Measurements from ENCODE around the gene FNDC3A. TPM values are rescaled to one million over a fixed set of nuclear protein-coding genes. Genes with fewer than 3 reads are reported as not detected.

FNDC3A gene
- total and polyA plus RNA-seq, 2 experiments from 2014 or later, result 21.9 to 73.5 TPM

DNA sequence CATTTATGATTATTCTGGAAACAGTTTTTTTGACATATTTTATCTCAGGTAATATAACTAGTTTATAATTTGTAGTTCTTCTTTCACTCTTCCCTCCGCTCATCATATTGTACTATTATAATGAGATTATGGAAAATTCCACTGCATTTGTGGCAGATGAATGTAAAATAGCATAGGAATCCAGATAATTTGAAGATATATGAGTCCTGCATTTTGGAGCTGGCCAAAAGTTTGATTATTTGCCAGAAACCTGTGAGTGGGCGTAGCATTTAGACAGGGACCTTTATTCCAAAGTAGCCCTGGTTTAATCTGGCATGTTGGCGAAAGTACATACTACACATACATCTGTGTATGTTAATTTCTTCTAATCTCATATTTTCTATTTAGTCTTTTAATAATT, 65.2 kb downstream of the FNDC3A start:
- Histone ChIP-seq H3K36me3 (replicated peaks; ENCODE audit: insufficient read depth, low read depth) (no peaks in the 10 kb centered on the region), H3K9me3 (ENCODE audit: low read depth) (no peaks in the 10 kb centered on the region), H3K27ac (no peak overlapping the region), H3K27me3 (no peaks in the 10 kb centered on the region), H3K79me2 (no peaks in the 10 kb centered on the region), H3K4me1 (ENCODE audit: insufficient read depth) (no peaks in the 10 kb centered on the region), H3K4me3 (no peak overlapping the region), H2AFZ (no peak overlapping the region), H3K4me2 (no peak overlapping the region), H4K20me1 (ENCODE audit: insufficient read depth, poor library complexity, severe bottlenecking) (no peaks in the 10 kb centered on the region), H3K9me2 (replicated peaks; ENCODE audit: insufficient read depth) (no peaks in the 10 kb centered on the region)
- 99% methylated on average over 3 of the region's 3 CpGs for WGBS (ENCODE audit: low lambda C conversion rate, missing lambda C conversion rate)
- no peak for DNase-seq (ENCODE audit: low spot score)
- TF ChIP-seq EZH2 (IDR thresholded peaks at IDR 0.05; ENCODE audit: borderline replicate concordance), result no peak
- no peak for TF ChIP-seq EZH2phosphoT487 (IDR thresholded peaks at IDR 0.05; ENCODE audit: low read depth, severe bottlenecking, unreplicated experiment)
- TF ChIP-seq, protein P1, sequence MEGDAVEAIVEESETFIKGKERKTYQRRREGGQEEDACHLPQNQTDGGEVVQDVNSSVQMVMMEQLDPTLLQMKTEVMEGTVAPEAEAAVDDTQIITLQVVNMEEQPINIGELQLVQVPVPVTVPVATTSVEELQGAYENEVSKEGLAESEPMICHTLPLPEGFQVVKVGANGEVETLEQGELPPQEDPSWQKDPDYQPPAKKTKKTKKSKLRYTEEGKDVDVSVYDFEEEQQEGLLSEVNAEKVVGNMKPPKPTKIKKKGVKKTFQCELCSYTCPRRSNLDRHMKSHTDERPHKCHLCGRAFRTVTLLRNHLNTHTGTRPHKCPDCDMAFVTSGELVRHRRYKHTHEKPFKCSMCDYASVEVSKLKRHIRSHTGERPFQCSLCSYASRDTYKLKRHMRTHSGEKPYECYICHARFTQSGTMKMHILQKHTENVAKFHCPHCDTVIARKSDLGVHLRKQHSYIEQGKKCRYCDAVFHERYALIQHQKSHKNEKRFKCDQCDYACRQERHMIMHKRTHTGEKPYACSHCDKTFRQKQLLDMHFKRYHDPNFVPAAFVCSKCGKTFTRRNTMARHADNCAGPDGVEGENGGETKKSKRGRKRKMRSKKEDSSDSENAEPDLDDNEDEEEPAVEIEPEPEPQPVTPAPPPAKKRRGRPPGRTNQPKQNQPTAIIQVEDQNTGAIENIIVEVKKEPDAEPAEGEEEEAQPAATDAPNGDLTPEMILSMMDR (IDR thresholded peaks at IDR 0.05; ENCODE audit: poor library complexity), result no peak

DNA sequence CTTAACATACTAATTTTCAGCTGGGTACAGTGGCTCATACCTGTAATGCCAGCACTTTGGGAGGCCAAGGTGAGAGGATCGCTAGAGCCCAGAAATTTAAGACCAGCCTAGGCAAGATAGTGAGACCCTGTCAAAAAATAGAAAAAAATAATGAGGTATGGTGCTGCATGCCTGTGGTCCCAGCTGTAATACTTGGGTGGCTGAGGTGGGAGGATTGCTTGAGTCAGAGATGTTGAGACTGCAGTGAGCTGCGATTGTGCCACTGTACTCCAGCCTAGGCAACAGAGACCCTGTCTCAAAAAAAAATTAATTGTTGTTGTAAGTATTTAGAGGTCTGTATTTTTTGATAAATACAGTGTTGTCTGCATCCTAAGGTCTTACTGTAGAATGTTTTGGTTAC, 66.8 kb downstream of the FNDC3A start:
- Histone ChIP-seq H4K20me1 (ENCODE audit: insufficient read depth, poor library complexity, severe bottlenecking) (no peaks in the 10 kb centered on the region), H3K9me2 (replicated peaks; ENCODE audit: insufficient read depth) (no peaks in the 10 kb centered on the region), H3K27me3 (no peaks in the 10 kb centered on the region), H3K4me2 (no peak overlapping the region), H3K4me1 (ENCODE audit: insufficient read depth) (no peaks in the 10 kb centered on the region), H3K79me2 (no peaks in the 10 kb centered on the region), H3K9me3 (ENCODE audit: low read depth) (no peaks in the 10 kb centered on the region), H2AFZ (no peak overlapping the region), H3K27ac (no peak overlapping the region), H3K4me3 (no peak overlapping the region), H3K36me3 (replicated peaks; ENCODE audit: insufficient read depth, low read depth) (no peaks in the 10 kb centered on the region)
- TF ChIP-seq EZH2phosphoT487 (IDR thresholded peaks at IDR 0.05; ENCODE audit: low read depth, severe bottlenecking, unreplicated experiment), result no peak
- TF ChIP-seq EZH2 (IDR thresholded peaks at IDR 0.05; ENCODE audit: borderline replicate concordance), result no peak
- TF ChIP-seq, protein P1 (IDR thresholded peaks at IDR 0.05; ENCODE audit: poor library complexity), result no peak
- WGBS (ENCODE audit: low lambda C conversion rate, missing lambda C conversion rate), result 97% methylated on average over 2 of the region's 2 CpGs
- DNase-seq (ENCODE audit: low spot score), result no peak

DNA sequence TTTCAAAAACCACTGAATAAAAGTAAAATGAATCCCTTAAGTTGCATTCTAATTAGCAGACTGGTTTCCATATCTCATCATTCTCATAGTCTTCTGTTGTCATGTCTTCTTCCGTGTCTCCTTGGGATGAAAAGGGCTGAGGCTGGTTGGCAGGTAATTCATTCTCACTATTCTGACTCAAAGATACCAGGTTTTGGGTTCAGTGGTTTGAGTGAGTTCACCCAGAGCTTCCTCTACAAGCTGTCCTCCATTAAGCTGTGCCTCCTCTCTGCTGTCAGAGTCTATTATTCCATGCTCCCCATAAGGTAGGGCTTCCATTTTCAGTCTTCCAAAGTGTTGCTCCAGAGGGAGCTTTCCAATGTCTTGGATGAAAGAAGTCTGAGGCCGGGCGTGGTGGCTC, 68.3 kb downstream of the FNDC3A start:
- peaks cover 3% of the 10 kb centered on the region for H3K79me2 ChIP-seq
- no peak for TF ChIP-seq EZH2 (IDR thresholded peaks at IDR 0.05; ENCODE audit: borderline replicate concordance)
- no peak for TF ChIP-seq EZH2phosphoT487 (IDR thresholded peaks at IDR 0.05; ENCODE audit: low read depth, severe bottlenecking, unreplicated experiment)
- no peak overlapping the region for H3K4me3 ChIP-seq
- no peak overlapping the region for H3K27ac ChIP-seq
- no peaks in the 10 kb centered on the region for H4K20me1 ChIP-seq (ENCODE audit: insufficient read depth, poor library complexity, severe bottlenecking)
- no peaks in the 10 kb centered on the region for H3K9me3 ChIP-seq (ENCODE audit: low read depth)
- no peaks in the 10 kb centered on the region for H3K9me2 ChIP-seq (replicated peaks; ENCODE audit: insufficient read depth)
- no peaks in the 10 kb centered on the region for H3K36me3 ChIP-seq (replicated peaks; ENCODE audit: insufficient read depth, low read depth)
- no peak overlapping the region for H2AFZ ChIP-seq
- H3K4me2 ChIP-seq, result no peak overlapping the region
- WGBS (ENCODE audit: low lambda C conversion rate, missing lambda C conversion rate), result 67% methylated on average over 3 of the region's 3 CpGs
- H3K27me3 ChIP-seq, result no peaks in the 10 kb centered on the region
- DNase-seq (ENCODE audit: low spot score), result no peak
- no peaks in the 10 kb centered on the region for H3K4me1 ChIP-seq (ENCODE audit: insufficient read depth)

DNA sequence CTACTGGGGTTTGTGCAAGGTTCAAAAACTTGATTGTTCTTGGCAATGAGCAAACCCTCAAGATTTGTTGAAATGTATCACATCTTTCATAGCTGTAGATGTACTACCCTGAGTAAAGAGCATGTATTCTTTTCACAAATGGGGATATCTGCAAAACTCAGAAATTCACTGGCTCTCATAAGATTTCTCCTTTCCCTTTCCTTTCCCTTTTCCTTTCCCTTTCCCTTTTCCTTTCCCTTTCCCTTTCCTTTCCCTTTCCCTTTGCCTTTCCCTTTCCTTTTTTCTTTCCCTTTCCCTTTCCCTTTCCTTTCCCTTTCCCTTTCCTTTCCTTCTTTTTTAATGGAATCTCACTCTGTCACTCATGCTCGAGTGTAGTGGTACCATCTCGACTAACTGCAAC, 69.1 kb downstream of the FNDC3A start:
- Histone ChIP-seq H3K9me3 (ENCODE audit: low read depth) (no peaks in the 10 kb centered on the region), H3K79me2 (peaks cover 3% of the 10 kb centered on the region), H3K9me2 (replicated peaks; ENCODE audit: insufficient read depth) (no peaks in the 10 kb centered on the region), H4K20me1 (ENCODE audit: insufficient read depth, poor library complexity, severe bottlenecking) (no peaks in the 10 kb centered on the region), H3K4me1 (ENCODE audit: insufficient read depth) (no peaks in the 10 kb centered on the region), H3K27me3 (no peaks in the 10 kb centered on the region), H3K27ac (no peak overlapping the region), H3K36me3 (replicated peaks; ENCODE audit: insufficient read depth, low read depth) (no peaks in the 10 kb centered on the region), H3K4me3 (no peak overlapping the region), H3K4me2 (no peak overlapping the region), H2AFZ (no peak overlapping the region)
- TF ChIP-seq, protein P1 (IDR thresholded peaks at IDR 0.05; ENCODE audit: poor library complexity), result no peak
- TF ChIP-seq EZH2 (IDR thresholded peaks at IDR 0.05; ENCODE audit: borderline replicate concordance) (no peak), EZH2phosphoT487 (IDR thresholded peaks at IDR 0.05; ENCODE audit: low read depth, severe bottlenecking, unreplicated experiment) (no peak)
- WGBS (ENCODE audit: low lambda C conversion rate, missing lambda C conversion rate), result 97% methylated on average over 2 of the region's 2 CpGs
- DNase-seq (ENCODE audit: low spot score), result no peak

Data from hepatocyte (in vitro differentiated cells).